NT2/D1 (cell line): ENCODE results near the gene TXN2.

Experiments used
- DNase-seq: peaks from one replicate; pipeline ENCODE4 v3.0.0-alpha.2; 2011; ENCODE audit warnings: low read depth, low spot score
- H3K27me3 ChIP-seq: 2 replicates; pipeline ENCODE4 v1.6.0; 2011; ENCODE audit warnings: mild to moderate bottlenecking; ENCODE audit not compliant: insufficient read length, insufficient read depth
- H3K36me3 ChIP-seq: 2 replicates; pipeline ENCODE4 v1.6.1; 2011; ENCODE audit warnings: mild to moderate bottlenecking, low read length, mixed read lengths; ENCODE audit not compliant: insufficient read depth, insufficient read length
- H3K4me1 ChIP-seq: 2 replicates; pipeline ENCODE4 v1.5.1; 2011; ENCODE audit not compliant: insufficient read depth, insufficient read length
- H3K4me3 ChIP-seq: 2 replicates; pipeline ENCODE4 v1.5.1; 2011; ENCODE audit warnings: low read depth; ENCODE audit not compliant: insufficient read length
- H3K9ac ChIP-seq: 2 replicates; pipeline ENCODE4 v1.6.0; 2011; ENCODE audit warnings: low read depth; ENCODE audit not compliant: insufficient read length
- H3K9me3 ChIP-seq: 2 replicates; pipeline ENCODE4 v1.5.1; 2011; ENCODE audit warnings: mild to moderate bottlenecking, low read length; ENCODE audit not compliant: insufficient read depth
- SUZ12 ChIP-seq: IDR thresholded peaks from 2 replicates; pipeline ENCODE4 v1.6.1; 2011; ENCODE audit not compliant: insufficient read length, insufficient read depth; ENCODE audit errors: extremely low read depth
- YY1 ChIP-seq: IDR thresholded peaks from 2 replicates; pipeline ENCODE4 v1.6.1; 2011; ENCODE audit not compliant: insufficient read length, insufficient read depth
- ZNF274 ChIP-seq: IDR thresholded peaks from 2 replicates; pipeline ENCODE4 v1.6.1; 2011; ENCODE audit warnings: mild to moderate bottlenecking, low read depth, low read length

The TXN2 gene

GRCh38 chr22:36505998-36506635, 24.7 kb upstream of the TXN2 start:
- Histone ChIP-seq H3K4me3 (peak overlapping the region; percentile 46), H3K9ac (peak overlapping the region; percentile 50), H3K9me3 (peaks cover 5% of the 10 kb centered on the region; the same call in 1 of the 2 replicates), H3K27me3 (no peaks in the 10 kb centered on the region), H3K36me3 (peaks cover 43% of the 10 kb centered on the region), H3K4me1 (peaks cover 5% of the 10 kb centered on the region)
- DNase-seq = no peak
- no peak for TF ChIP-seq SUZ12
- no peak for TF ChIP-seq ZNF274
- TF ChIP-seq YY1 = no peak

- H3K36me3 ChIP-seq = peaks cover 50% of the 10 kb centered on the region
- no peaks in the 10 kb centered on the region for H3K27me3 ChIP-seq
- no peak overlapping the region for H3K4me3 ChIP-seq
- no peaks in the 10 kb centered on the region for H3K4me1 ChIP-seq
- TF ChIP-seq ZNF274 = no peak
- no peak for TF ChIP-seq SUZ12
- TF ChIP-seq YY1 = no peak
- H3K9me3 ChIP-seq = no peaks in the 10 kb centered on the region
- H3K9ac ChIP-seq = no peak overlapping the region
- DNase-seq = no peak
Observed at GRCh38 chr22:36497910-36498665, 16.6 kb upstream of the TXN2 start.

- peaks cover 67% of the 10 kb centered on the region for H3K36me3 ChIP-seq
- no peaks in the 10 kb centered on the region for H3K4me1 ChIP-seq
- H3K9me3 ChIP-seq = no peaks in the 10 kb centered on the region
- H3K27me3 ChIP-seq = no peaks in the 10 kb centered on the region
- DNase-seq = no peak
- TF ChIP-seq YY1 (no peak), SUZ12 (no peak)
- no peak overlapping the region for H3K4me3 ChIP-seq
- no peak overlapping the region for H3K9ac ChIP-seq
Observed at GRCh38 chr22:36493690-36494110, 12.3 kb upstream of the TXN2 start.

- no peak for DNase-seq
- Histone ChIP-seq H3K9ac (no peak overlapping the region), H3K27me3 (no peaks in the 10 kb centered on the region), H3K4me1 (no peaks in the 10 kb centered on the region), H3K4me3 (no peak overlapping the region), H3K36me3 (peaks cover 57% of the 10 kb centered on the region), H3K9me3 (peaks cover 9% of the 10 kb centered on the region)
- TF ChIP-seq SUZ12 (no peak), ZNF274 (no peak), YY1 (no peak)
Observed at GRCh38 chr22:36492109-36492508, 10.7 kb upstream of the TXN2 start.

GRCh38 chr22:36491155-36491554, 9.7 kb upstream of the TXN2 start:
- Histone ChIP-seq H3K4me1 (no peaks in the 10 kb centered on the region), H3K36me3 (peaks cover 58% of the 10 kb centered on the region), H3K9me3 (peaks cover 16% of the 10 kb centered on the region), H3K27me3 (no peaks in the 10 kb centered on the region), H3K4me3 (no peak overlapping the region), H3K9ac (no peak overlapping the region)
- no peak for DNase-seq
- TF ChIP-seq ZNF274 (no peak), YY1 (no peak), SUZ12 (no peak)

GRCh38 chr22:36486619-36487384, 5.4 kb upstream of the TXN2 start:
- no peak for DNase-seq
- Histone ChIP-seq H3K27me3 (no peaks in the 10 kb centered on the region), H3K4me1 (no peaks in the 10 kb centered on the region), H3K4me3 (no peak overlapping the region), H3K36me3 (peaks cover 36% of the 10 kb centered on the region), H3K9ac (no peak overlapping the region), H3K9me3 (peaks cover 16% of the 10 kb centered on the region)
- no peak for TF ChIP-seq ZNF274
- no peak for TF ChIP-seq YY1
- TF ChIP-seq SUZ12 = no peak

- H3K9ac ChIP-seq = peak overlapping the region; percentile 76
- peaks cover 2% of the 10 kb centered on the region for H3K4me1 ChIP-seq
- no peaks in the 10 kb centered on the region for H3K9me3 ChIP-seq
- peak overlapping the region; percentile 67 for H3K4me3 ChIP-seq
- H3K36me3 ChIP-seq = peaks cover 27% of the 10 kb centered on the region
- TF ChIP-seq SUZ12 (no peak), ZNF274 (no peak), YY1 (no peak)
- no peaks in the 10 kb centered on the region for H3K27me3 ChIP-seq
- DNase-seq = no peak
Observed at GRCh38 chr22:36480941-36481392, 473 bp downstream of the TXN2 start.
